ACC112 (cell line): Measurements from ENCODE around the gene KATNIP.

ENCODE experiments used
- H2AFZ ChIP-seq: fragments of 200-600 bp; sonication (generic); one replicate; pipeline ENCODE4 v1.6.0; 2017; ENCODE audit warnings: antibody characterized with exemption, low read length; ENCODE audit not compliant: unreplicated experiment
- H3K27ac ChIP-seq: fragments of 200-600 bp; sonication (generic); 2 replicates; pipeline ENCODE4 v1.5.1; 2014; ENCODE audit warnings: low read depth, mild to moderate bottlenecking, antibody characterized with exemption, low read length, moderate library complexity
- H3K27me3 ChIP-seq: fragments of 200-600 bp; sonication (generic); 2 replicates; pipeline ENCODE4 v1.6.1; 2014; ENCODE audit warnings: mild to moderate bottlenecking, antibody characterized with exemption, low read length, moderate library complexity, mixed read lengths; ENCODE audit not compliant: insufficient read depth
- H3K36me3 ChIP-seq: fragments of 200-600 bp; sonication (generic); 2 replicates; pipeline ENCODE4 v1.6.1; 2016; ENCODE audit warnings: mild to moderate bottlenecking, antibody characterized with exemption, low read length, moderate library complexity, mixed read lengths; ENCODE audit not compliant: insufficient read depth
- H3K4me1 ChIP-seq: fragments of 200-600 bp; sonication (generic); one replicate; pipeline ENCODE4 v1.6.1; 2016; ENCODE audit warnings: low read length, mixed read lengths; ENCODE audit not compliant: insufficient read depth, unreplicated experiment, control insufficient read depth
- H3K4me3 ChIP-seq: fragments of 200-600 bp; sonication (generic); 2 replicates; pipeline ENCODE4 v1.5.1; 2014; ENCODE audit warnings: mild to moderate bottlenecking, low read depth, low read length
- H3K79me2 ChIP-seq: fragments of 200-600 bp; sonication (generic); one replicate; pipeline ENCODE4 v1.6.0; 2016; ENCODE audit warnings: low read length; ENCODE audit not compliant: control insufficient read depth, unreplicated experiment, insufficient read depth

The KATNIP gene

DNA sequence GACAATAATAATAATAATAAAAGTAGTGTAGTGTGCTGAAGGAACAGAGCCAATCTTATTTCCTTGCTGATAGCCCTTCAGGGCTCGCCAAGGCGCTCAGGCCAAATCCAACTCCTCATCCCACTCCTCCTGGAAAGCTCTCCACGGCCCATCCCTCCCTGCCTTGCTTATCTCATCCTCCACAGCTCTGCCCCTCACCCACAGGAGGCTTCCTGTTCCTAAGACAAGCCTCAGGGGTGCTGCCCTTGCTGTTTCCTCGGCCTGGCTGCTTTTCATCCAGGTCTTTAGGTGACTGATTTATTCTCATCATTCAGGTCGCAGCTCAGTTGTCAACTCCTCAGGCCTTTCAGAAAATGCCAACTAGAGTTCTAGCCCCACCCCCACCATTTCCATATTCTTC is 11.4 kb upstream of the KATNIP start:
- Histone ChIP-seq H3K27me3 (no peaks in the 10 kb centered on the region), H3K4me3 (no peak overlapping the region), H2AFZ (no peak overlapping the region), H3K36me3 (peaks cover 11% of the 10 kb centered on the region), H3K79me2 (no peaks in the 10 kb centered on the region), H3K4me1 (no peaks in the 10 kb centered on the region), H3K27ac (no peak overlapping the region)

DNA sequence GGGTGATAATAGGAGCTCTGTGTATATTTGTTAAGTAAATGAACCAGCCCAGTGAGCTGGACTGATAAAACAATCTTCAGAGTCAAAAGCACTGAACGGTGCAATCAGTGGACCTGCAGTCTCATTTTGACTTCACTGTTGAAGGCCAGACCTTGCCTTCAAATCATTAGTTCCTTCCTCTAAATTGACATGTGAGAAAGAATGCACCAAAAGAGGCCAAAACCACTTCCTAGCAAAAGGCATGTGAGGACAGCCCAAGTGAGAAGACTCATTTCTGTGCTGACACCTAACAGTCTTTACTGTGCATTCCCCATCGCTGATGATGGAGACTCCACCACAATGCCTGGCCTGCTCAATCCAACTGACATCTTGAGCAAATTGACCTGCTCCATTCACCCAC is 10.8 kb upstream of the KATNIP start:
- no peak overlapping the region for H3K4me3 ChIP-seq
- H3K79me2 ChIP-seq = no peaks in the 10 kb centered on the region
- no peaks in the 10 kb centered on the region for H3K27me3 ChIP-seq
- H2AFZ ChIP-seq = no peak overlapping the region
- no peaks in the 10 kb centered on the region for H3K4me1 ChIP-seq
- H3K36me3 ChIP-seq = peaks cover 15% of the 10 kb centered on the region
- H3K27ac ChIP-seq = no peak overlapping the region

DNA sequence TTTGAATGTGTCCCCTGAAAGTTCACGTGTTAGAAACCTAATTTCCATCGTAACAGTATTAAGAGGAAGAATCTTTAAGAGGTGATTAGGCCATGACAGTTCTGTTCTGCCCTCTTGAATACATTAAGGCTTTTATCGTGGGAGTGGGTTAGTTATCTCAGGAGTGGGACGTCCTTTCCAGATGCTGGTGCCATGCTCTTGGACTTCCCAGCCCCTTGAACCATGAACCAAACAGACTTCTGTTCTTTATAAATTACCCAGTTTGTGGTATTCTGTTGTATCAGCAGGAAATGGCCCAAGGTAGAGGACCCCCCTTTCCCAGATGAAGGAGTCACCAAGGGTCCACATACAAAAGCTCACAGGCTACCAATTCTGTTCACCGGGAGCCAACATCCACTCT is 10.3 kb upstream of the KATNIP start:
- H2AFZ ChIP-seq = no peak overlapping the region
- no peaks in the 10 kb centered on the region for H3K79me2 ChIP-seq
- H3K27me3 ChIP-seq = no peaks in the 10 kb centered on the region
- H3K4me1 ChIP-seq = no peaks in the 10 kb centered on the region
- no peak overlapping the region for H3K27ac ChIP-seq
- H3K36me3 ChIP-seq = peaks cover 15% of the 10 kb centered on the region
- no peak overlapping the region for H3K4me3 ChIP-seq

DNA sequence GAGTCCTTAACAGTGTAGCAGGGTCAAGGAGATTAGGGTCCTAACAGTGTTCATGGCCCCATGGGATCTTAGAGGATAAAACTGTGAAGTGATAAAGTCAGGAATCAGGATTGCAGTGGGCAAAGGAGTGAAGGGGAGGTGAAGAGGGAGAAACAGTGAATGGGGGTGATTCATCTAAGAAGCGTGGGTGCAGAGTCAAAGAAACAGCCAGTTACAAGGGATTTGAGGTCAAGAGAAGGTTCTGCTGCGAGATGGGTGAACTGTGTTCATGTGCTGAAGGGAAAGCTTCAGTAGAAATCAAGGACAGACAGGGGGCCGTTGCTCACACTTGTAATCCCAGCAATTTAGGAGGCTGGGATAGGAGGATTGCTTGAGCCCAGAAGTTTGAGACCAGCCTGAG is 6.1 kb upstream of the KATNIP start:
- Histone ChIP-seq H3K36me3 (peaks cover 8% of the 10 kb centered on the region), H3K27me3 (no peaks in the 10 kb centered on the region), H3K79me2 (peaks cover 26% of the 10 kb centered on the region), H3K4me3 (no peak overlapping the region), H3K27ac (no peak overlapping the region), H3K4me1 (peaks cover 19% of the 10 kb centered on the region), H2AFZ (no peak overlapping the region)

DNA sequence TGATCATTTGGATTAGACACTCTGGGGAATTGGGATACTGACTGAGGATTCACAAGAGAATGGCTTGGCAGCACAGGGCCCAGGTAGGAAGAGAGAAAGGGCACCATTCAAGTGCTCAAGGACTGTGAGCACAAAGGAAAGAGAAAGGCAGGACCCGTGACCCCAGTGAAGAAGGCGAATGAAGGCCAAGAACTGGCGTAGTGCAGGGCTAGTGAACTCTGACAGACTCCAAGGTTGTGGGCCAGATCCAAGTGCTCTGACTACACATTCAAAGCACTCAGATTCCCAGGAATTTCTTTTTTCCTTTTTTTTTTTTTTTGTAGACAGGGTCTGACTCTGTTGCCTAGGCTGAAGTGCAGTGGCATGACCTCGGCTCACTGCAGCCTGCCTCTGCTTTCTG is 5.3 kb upstream of the KATNIP start:
- Histone ChIP-seq H3K4me1 (peaks cover 19% of the 10 kb centered on the region), H3K4me3 (no peak overlapping the region), H3K79me2 (peaks cover 32% of the 10 kb centered on the region), H3K27me3 (no peaks in the 10 kb centered on the region), H3K27ac (no peak overlapping the region), H2AFZ (no peak overlapping the region), H3K36me3 (peaks cover 8% of the 10 kb centered on the region)

DNA sequence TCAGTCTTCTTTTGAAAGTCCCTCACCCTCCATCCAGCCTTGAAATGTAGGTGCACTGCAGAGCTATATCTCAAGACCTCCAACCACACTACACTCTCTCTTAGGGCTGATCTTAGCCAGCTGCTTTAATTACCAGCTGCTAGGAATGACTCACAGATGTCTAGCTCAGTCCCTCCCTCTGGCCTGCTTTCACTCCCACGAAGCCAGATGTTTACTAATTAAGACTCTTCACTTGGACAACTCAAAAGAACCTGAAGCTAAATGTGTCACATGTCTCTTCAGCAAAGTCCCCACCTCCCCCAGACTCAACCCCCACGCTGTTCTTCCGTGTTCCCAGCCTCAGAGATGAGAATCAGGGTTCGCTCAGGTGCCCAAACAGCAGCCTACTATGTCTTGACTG is 2.8 kb upstream of the KATNIP start:
- H3K36me3 ChIP-seq = peaks cover 5% of the 10 kb centered on the region
- H3K4me3 ChIP-seq = peak overlapping the region; percentile 99; the same call in 1 of the 2 replicates
- H3K27me3 ChIP-seq = no peaks in the 10 kb centered on the region
- H3K4me1 ChIP-seq = peaks cover 25% of the 10 kb centered on the region
- no peak overlapping the region for H3K27ac ChIP-seq
- H2AFZ ChIP-seq = no peak overlapping the region
- peaks cover 46% of the 10 kb centered on the region for H3K79me2 ChIP-seq

DNA sequence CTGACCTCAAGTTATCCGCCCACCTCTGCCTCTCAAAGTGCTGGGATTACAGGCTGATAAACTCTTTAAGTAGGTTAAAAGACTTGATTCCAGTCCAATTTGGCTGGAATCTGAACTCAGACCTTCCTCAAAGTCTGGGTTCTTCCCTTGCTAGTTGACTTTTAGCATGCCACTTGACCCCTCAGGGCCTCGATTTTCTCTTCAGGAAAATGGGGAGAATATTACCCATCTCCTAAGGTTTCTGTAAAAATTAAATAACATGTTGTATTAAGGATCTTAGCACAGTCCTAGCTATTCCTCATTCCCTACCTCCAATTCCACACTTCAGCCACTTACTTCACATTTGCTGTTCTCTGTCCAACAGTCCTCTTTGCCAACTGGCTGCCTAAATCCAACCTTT is 2.1 kb upstream of the KATNIP start:
- Histone ChIP-seq H3K27me3 (no peaks in the 10 kb centered on the region), H3K79me2 (peaks cover 46% of the 10 kb centered on the region), H3K36me3 (peaks cover 5% of the 10 kb centered on the region), H3K4me3 (peak overlapping the region; percentile 99), H3K4me1 (peaks cover 25% of the 10 kb centered on the region), H3K27ac (no peak overlapping the region), H2AFZ (no peak overlapping the region)

DNA sequence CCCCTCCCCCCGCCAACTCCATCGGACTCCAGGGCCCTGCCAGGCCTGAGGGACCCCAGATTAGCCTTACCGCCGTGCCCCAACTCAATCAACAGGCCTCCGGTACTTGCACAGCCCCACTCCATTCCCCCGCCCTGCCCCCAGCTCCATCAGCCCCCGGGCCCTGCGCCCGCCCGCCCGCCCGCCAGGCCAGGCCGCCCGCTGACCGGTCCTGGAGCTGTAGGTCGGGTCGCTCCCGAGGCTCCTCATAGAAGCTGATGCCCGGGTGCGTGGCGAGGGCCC is 539 bp upstream of the KATNIP start:
- no peak overlapping the region for H2AFZ ChIP-seq
- peak overlapping the region; percentile 99 for H3K4me3 ChIP-seq
- no peaks in the 10 kb centered on the region for H3K36me3 ChIP-seq
- peaks cover 25% of the 10 kb centered on the region for H3K4me1 ChIP-seq
- no peak overlapping the region for H3K27ac ChIP-seq
- no peaks in the 10 kb centered on the region for H3K27me3 ChIP-seq
- H3K79me2 ChIP-seq = peaks cover 51% of the 10 kb centered on the region

DNA sequence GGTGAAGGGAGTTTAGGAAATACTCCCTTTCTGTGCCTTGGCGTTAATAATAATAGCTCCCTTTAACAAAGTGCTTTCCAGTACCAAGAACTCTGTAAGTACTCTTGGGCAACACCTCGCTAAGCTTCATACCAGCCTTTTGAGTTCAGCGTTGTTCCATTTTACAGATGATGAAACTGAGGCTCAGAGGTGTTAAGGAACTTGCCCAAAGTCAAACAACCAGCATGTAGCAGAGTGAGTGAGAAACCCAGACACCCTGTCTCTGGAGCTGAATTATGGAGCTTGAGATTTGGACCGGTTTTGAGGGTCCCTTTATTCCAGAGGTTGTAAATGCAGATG is 607 bp downstream of the KATNIP start:
- no peaks in the 10 kb centered on the region for H3K27me3 ChIP-seq
- peaks cover 25% of the 10 kb centered on the region for H3K4me1 ChIP-seq
- peaks cover 51% of the 10 kb centered on the region for H3K79me2 ChIP-seq
- peak overlapping the region; percentile 99 for H3K4me3 ChIP-seq
- H3K27ac ChIP-seq = peak overlapping the region; percentile 80
- H2AFZ ChIP-seq = peak overlapping the region; percentile 95
- no peaks in the 10 kb centered on the region for H3K36me3 ChIP-seq

DNA sequence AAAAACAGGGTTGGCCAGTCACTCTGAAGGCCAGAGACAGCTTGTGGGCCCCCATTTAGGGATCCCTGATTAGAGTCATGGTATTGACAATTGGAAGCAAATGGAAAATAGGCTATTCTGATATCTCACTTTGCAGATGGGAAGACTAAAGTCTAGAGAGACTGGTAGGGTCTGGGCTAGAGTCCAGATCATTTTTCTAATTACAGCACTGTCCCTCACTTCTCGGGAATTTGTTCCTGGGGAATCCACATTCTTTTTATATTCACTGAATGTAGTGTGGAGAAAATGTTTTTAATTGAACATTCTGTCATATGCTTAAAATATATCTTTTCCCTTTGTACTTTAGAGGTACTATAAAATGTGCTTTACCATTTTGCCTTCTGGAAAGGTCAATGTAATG is 1.1 kb downstream of the KATNIP start:
- H3K27me3 ChIP-seq = no peaks in the 10 kb centered on the region
- no peak overlapping the region for H2AFZ ChIP-seq
- peaks cover 48% of the 10 kb centered on the region for H3K79me2 ChIP-seq
- H3K27ac ChIP-seq = no peak overlapping the region
- H3K4me1 ChIP-seq = peaks cover 25% of the 10 kb centered on the region
- peak overlapping the region; percentile 99 for H3K4me3 ChIP-seq
- H3K36me3 ChIP-seq = no peaks in the 10 kb centered on the region

DNA sequence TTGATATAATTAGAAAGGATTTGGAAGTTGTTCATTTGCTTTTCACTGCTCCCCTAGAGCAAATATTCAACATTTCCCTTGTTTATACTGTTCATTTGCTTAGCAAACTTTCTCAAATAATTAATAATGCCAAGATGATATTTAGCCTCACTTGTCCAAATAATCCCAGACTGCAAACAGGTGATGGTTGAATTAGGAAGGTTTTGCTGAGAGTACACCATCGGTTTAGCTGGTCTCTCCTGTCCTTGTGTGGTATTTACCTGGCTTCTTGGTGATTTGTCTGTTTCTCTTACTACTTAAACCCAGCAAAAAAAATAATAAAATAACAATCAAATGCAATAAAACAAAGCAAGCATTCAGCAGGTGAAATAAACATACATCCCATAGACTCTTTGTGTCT is 6.5 kb downstream of the KATNIP start:
- Histone ChIP-seq H3K27me3 (no peaks in the 10 kb centered on the region), H3K27ac (no peak overlapping the region), H3K79me2 (peaks cover 5% of the 10 kb centered on the region), H3K4me1 (no peaks in the 10 kb centered on the region), H3K36me3 (no peaks in the 10 kb centered on the region), H2AFZ (no peak overlapping the region), H3K4me3 (no peak overlapping the region)

DNA sequence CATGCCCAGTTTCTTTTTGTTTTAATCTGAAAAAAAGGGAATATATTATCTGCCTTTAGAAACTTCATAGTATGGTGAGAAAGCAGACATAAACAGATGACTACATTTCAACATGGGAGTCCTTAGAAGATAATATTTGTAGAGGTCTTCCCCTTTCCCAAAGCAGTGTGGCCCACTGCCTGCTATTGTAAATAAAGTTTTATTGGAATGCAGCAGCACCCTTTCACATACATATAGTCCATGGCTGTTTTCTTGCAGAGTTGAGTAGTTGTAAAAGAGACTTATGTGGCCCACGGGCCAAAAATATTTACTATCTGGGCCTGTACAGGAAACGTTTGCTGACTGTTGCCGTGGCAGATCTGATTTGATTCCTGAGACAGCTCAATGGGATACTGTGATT is 8.5 kb downstream of the KATNIP start:
- Histone ChIP-seq H3K79me2 (no peaks in the 10 kb centered on the region), H3K27me3 (no peaks in the 10 kb centered on the region), H3K36me3 (no peaks in the 10 kb centered on the region), H3K27ac (no peak overlapping the region), H3K4me3 (no peak overlapping the region), H2AFZ (no peak overlapping the region), H3K4me1 (no peaks in the 10 kb centered on the region)
